ENCODE measurements around the gene B3GALT4. TPM values are rescaled to one million over a fixed set of nuclear protein-coding genes. Genes with fewer than 3 reads are reported as not detected.

Gene B3GALT4
- total and polyA plus RNA-seq, 2 of the 13 experiments (the other 11 are each of a cell fraction or from before 2014, with no cell fraction given) = 0.04 to 0.27 TPM

DNA sequence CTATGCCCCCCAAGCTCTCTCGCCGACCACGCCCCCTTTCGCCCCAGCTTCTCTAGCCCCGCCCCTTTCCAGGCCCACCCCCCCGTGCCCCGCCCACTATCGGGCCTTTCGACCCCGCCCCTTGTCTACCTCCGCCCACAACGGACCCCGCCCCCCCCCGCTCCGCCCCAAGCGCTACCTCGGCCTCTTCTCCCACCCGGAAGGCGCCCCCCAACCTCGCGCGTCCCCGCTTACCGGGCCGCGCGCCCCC is 40.4 kb downstream of the B3GALT4 start:
- FAIRE-seq = no peak
- TF ChIP-seq, protein P1, sequence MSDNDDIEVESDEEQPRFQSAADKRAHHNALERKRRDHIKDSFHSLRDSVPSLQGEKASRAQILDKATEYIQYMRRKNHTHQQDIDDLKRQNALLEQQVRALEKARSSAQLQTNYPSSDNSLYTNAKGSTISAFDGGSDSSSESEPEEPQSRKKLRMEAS (IDR thresholded peaks at IDR 0.05) = no peak
- TF ChIP-seq TBX3 (IDR thresholded peaks at IDR 0.05; ENCODE audit: borderline replicate concordance) (no peak), XRCC5 (optimal IDR thresholded peaks at IDR 0.05; ENCODE audit: low read length) (no peak), KDM3A (CRISPR knock-in tag; IDR thresholded peaks at IDR 0.05; ENCODE audit: low read depth) (no peak), ZNF839 (CRISPR knock-in tag; IDR thresholded peaks at IDR 0.05; ENCODE audit: borderline replicate concordance) (no peak), ZNF562 (CRISPR knock-in tag; IDR thresholded peaks at IDR 0.05; ENCODE audit: borderline replicate concordance) (no peak), ZNF333 (CRISPR knock-in tag; IDR thresholded peaks at IDR 0.05; ENCODE audit: borderline replicate concordance) (no peak), ZNF230 (CRISPR knock-in tag; IDR thresholded peaks at IDR 0.05) (0 out of 2 replicates have a peak, but pooled peaks have one; percentile 13), ZKSCAN1 (IDR thresholded peaks at IDR 0.05; ENCODE audit: low read length) (no peak)
- TF ChIP-seq, protein P2, sequence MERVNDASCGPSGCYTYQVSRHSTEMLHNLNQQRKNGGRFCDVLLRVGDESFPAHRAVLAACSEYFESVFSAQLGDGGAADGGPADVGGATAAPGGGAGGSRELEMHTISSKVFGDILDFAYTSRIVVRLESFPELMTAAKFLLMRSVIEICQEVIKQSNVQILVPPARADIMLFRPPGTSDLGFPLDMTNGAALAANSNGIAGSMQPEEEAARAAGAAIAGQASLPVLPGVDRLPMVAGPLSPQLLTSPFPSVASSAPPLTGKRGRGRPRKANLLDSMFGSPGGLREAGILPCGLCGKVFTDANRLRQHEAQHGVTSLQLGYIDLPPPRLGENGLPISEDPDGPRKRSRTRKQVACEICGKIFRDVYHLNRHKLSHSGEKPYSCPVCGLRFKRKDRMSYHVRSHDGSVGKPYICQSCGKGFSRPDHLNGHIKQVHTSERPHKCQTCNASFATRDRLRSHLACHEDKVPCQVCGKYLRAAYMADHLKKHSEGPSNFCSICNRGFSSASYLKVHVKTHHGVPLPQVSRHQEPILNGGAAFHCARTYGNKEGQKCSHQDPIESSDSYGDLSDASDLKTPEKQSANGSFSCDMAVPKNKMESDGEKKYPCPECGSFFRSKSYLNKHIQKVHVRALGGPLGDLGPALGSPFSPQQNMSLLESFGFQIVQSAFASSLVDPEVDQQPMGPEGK (CRISPR knock-in tag; IDR thresholded peaks at IDR 0.05) = 0 out of 2 replicates have a peak, but pooled peaks have one; percentile 27
- TF ChIP-seq, protein P3, sequence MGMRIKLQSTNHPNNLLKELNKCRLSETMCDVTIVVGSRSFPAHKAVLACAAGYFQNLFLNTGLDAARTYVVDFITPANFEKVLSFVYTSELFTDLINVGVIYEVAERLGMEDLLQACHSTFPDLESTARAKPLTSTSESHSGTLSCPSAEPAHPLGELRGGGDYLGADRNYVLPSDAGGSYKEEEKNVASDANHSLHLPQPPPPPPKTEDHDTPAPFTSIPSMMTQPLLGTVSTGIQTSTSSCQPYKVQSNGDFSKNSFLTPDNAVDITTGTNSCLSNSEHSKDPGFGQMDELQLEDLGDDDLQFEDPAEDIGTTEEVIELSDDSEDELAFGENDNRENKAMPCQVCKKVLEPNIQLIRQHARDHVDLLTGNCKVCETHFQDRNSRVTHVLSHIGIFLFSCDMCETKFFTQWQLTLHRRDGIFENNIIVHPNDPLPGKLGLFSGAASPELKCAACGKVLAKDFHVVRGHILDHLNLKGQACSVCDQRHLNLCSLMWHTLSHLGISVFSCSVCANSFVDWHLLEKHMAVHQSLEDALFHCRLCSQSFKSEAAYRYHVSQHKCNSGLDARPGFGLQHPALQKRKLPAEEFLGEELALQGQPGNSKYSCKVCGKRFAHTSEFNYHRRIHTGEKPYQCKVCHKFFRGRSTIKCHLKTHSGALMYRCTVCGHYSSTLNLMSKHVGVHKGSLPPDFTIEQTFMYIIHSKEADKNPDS (CRISPR knock-in tag; IDR thresholded peaks at IDR 0.05) = no peak
- TF ChIP-seq, protein P4, sequence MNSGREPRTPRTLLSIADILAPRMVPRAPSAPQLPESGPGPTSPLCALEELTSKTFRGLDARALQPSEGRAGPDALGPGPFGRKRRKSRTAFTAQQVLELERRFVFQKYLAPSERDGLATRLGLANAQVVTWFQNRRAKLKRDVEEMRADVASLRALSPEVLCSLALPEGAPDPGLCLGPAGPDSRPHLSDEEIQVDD (CRISPR knock-in tag; IDR thresholded peaks at IDR 0.05; ENCODE audit: borderline replicate concordance) = no peak
- H3K4me1 ChIP-seq (ENCODE audit: insufficient read depth, low read length) = peaks cover 56% of the 10 kb centered on the region
- intact Hi-C loops (cut with micrococcal nuclease; ENCODE audit: unreplicated experiment) (no loop called here), in situ Hi-C loops (cut with HindIII; ENCODE audit: extremely low pct_ligation_motif_present, low pct_unique_long_range_greater_than_20kb) (no loop called here)
- peaks cover 31% of the 10 kb centered on the region for H3K79me2 ChIP-seq (ENCODE audit: insufficient read depth, low read length)
- no TSS peak for BruUV-seq (replicated peaks)
- POLR2A ChIA-PET = interaction anchor here (0.5 to 3.9 kb wide), 27 partner anchors 8 to 1122 kb away, joined by 3 to 57 read pairs (median 6); partner anchors contain the start of genes B3GALT4, CUTA, PFDN6 and PHF1
- no peak overlapping the region for H2AFZ ChIP-seq (ENCODE audit: low read length)
- H3K27me3 ChIP-seq (ENCODE audit: control insufficient read depth in 1 of 2, insufficient read depth in 2 of 2, low read length in 2 of 2) = no peaks in the 10 kb centered on the region; a peak in 2 of 5 replicates
- peaks cover 5 to 31% of the 10 kb centered on the region in 2 experiments for H3K36me3 ChIP-seq (replicated peaks in 1 of 2; ENCODE audit: control insufficient read depth in 1 of 2, insufficient read depth in 2 of 2, low read length in 2 of 2)
- CTCF ChIA-PET (ENCODE audit: low intra/inter-chr PET ratio, low total read pairs) = no interaction called here
- H3K9ac ChIP-seq (ENCODE audit: insufficient read depth, low read depth, low read length) = peak overlapping the region; percentile 72; the same call in 1 of the 2 replicates
- H3K27ac ChIP-seq (ENCODE audit: extremely low read length, insufficient read depth, low read length) = peak overlapping the region; percentile 82
- H3K9me3 ChIP-seq (ENCODE audit: low read length) = no peaks in the 10 kb centered on the region
- H4K20me1 ChIP-seq (ENCODE audit: insufficient read depth, low read length) = peaks cover 3% of the 10 kb centered on the region; the same call in 1 of the 2 replicates
- 2% methylated on average over 27 of the region's 27 CpGs for WGBS (ENCODE audit: low lambda C conversion rate)
- H3K4me2 ChIP-seq (ENCODE audit: low read depth, low read length) = peak overlapping the region; percentile 72
- peak overlapping the region; percentile 71 to 79 (median 73); a peak in 5 of 6 replicates for H3K4me3 ChIP-seq (replicated peaks in 1 of 3; ENCODE audit: insufficient read depth in 1 of 3, low read depth in 2 of 3, low read length in 3 of 3)
- DNase-seq (ENCODE audit: low spot score) = no peak
- no peak for ATAC-seq
